NCI-H345 treated with DMSO at 0.1 percent for 48 hours (cell line): ENCODE measurements around the gene SLC34A3.
"Not testable (repeated sequence)": the region's sequence is repeated elsewhere in the genome, so short reads cannot be mapped to it uniquely, and the experiment has no call there.

Experiments
- DNase-seq: peaks from one replicate; lab custom pipeline; 2025; ENCODE audit not compliant: unreplicated experiment; lab: John Stamatoyannopoulos, UW

SLC34A3 gene

GRCh38 chr9:137255448-137256114 lies 24.9 kb downstream of the SLC34A3 start:
- DNase-seq: no peak

DNA sequence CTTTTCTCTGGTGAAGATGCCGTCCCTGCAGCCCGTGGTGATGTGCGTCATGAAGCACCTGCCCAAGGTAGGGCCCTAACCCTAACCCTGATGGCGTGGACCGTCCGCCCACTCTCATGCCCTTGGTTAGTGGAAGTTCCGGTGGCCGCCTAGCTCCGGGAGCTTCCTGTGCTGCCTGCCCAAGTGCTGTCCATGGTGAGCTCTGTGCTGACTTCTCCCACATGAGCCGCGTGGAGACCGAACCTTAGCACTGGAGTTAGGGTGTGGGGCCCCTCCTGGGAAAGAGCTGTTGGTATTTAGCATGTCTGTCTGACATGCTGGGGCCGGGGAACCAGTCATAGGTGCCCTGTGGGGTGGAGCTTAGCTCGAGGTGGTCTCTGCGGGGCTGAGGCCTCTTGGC lies 25.7 kb downstream of the SLC34A3 start:
- no peak for DNase-seq

DNA sequence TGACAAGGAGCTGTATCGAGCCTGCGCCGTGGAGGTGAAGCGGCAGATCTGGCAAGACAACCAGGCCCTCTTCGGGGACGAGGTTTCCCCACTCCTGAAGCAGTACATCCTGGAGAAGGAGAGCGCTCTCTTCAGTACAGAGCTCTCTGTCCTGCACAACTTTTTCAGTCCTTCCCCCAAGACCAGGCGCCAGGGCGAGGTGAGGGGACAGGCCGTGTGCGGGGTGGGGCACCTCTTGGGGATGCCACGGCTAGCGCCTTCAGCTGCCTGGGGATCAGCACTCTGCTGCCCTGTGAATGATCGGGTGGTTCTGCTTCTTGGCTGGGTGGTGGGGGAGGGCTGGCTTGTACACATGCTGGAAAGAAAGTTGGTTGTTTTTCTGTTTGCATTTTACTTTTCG lies 26.2 kb downstream of the SLC34A3 start:
- DNase-seq: no peak

DNA sequence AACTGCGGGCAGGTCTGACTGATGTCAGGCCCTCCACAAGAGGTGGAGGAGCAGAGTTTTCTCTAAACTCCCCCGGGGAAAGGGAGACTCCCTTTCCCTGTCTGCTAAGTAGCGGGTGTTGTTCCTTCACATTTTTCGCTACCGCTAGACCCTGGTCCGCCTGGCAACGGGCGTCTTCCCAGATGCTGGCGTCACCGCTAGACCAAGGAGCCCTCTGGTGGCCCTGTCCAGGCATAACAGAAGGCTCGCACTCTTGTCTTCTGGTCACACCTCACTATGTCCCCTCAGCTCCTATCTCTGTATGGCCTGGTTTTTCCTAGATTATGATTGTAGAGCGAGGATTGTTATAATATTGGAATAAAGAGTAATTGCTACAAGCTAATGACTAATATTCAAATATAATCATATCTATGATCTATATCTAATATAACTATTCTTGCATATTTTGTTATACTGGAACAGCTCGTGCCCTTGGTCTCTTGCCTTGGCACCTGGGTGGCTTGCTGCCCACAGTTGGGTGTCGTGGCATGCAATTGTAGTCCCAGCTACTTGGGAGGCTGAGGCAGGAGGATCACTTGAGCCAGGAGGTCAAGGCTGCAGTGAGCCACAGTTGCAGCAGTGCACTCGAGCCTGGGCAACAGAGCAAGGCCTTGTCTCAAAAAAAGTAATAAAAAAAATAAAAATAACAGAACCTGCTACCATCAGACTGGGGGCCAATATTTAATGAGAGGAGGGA lies 31.6 kb downstream of the SLC34A3 start:
- DNase-seq: not testable (repeated sequence)

DNA sequence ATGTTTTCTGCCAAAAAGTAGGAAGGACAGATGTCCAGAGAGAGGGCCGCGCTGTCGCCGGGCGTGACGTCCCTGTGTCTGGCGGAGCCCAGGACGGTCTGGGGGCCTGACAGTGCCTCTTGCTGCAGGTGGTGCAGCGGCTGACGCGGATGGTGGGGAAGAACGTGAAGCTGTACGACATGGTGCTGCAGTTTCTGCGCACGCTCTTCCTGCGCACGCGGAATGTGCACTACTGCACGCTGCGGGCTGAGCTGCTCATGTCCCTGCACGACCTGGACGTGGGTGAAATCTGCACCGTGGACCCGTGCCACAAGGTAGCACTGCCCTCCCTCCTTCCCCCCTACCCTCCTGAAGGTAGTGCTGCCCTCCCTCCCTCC lies 32.2 kb downstream of the SLC34A3 start:
- DNase-seq: no peak

DNA sequence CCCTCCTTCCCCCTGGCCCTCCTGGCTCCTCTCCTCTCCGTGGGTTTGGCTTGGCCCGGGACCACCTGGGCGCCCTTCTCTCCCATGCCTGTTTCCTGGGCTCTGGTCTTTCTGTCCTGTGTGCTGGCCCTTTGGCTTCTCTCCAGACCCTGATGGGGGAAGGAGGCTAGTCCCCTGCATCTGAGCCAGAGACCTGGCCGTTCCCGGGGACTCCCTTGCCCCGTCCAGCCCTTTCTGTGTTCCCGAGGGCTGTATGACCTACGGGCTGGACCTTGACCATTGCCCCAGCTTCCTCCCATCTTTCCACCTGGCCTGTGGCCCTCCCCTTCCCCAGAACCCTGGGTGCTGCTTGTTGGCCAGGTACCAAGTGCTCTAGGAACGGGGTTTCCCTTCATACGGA lies 32.8 kb downstream of the SLC34A3 start:
- DNase-seq: no peak

DNA sequence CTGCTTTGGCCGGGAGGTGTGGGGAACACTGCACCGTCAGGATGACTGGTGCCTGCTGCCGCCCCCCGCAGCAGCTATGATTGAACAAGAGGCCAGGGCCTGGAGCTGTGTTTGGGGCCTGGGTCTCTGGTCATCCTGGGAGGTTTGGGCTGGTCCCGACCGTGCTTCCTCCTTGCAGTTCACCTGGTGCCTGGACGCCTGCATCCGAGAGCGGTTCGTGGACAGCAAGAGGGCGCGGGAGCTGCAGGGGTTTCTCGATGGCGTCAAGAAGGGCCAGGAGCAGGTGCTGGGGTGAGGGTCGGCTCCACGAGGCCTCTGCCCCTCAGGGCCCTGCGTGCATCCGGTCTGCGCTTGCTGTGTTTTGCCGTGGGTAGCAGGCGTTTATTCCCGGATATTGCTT lies 33.4 kb downstream of the SLC34A3 start:
- DNase-seq: no peak

- no peak for DNase-seq
These were observed 34.9 kb downstream of the SLC34A3 start for GRCh38 chr9:137265496-137266161.

- no peak for DNase-seq
These were observed 35.4 kb downstream of the SLC34A3 start for GRCh38 chr9:137266162-137266527.

DNA sequence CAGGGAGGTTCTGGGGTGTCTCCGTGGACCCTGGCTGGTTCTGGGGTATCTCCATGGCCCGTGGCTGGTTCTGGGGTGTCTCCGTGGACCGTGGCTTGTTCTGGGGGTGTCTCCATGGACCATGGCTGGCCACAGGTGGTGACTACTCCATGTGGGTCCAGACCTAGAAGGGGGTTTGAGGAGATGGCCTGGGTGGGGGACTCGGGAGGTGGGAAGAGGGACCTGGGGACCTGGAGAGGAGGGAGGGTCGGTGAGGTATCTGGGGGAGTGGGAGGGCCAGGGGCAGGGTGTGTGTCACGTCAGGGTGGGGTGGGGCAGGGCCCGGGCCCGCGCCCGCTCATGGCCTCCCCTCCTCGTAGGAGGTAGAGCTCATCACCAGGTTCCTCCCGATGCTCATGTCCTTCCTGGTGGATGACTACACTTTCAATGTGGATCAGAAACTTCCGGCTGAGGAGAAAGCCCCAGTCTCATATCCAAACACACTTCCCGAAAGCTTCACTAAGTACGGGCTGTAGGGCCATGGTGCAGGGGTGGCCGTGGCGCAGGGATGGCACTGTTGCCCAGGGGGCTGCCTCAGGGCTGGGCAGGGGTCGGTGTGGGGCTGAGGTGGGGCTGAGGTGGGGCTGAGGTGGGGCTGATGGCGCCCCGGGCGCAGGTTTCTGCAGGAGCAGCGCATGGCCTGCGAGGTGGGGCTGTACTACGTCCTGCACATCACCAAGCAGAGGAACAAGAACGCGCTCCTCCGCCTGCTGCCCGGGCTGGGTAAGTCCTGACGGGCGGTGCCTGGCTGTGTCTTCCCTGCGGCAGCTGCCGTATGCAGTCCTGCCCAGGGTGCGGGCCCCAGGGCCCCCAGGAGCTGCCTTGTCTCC lies 36.1 kb downstream of the SLC34A3 start:
- DNase-seq: no peak

GRCh38 chr9:137267933-137268355 lies 37.2 kb downstream of the SLC34A3 start:
- no peak for DNase-seq

DNA sequence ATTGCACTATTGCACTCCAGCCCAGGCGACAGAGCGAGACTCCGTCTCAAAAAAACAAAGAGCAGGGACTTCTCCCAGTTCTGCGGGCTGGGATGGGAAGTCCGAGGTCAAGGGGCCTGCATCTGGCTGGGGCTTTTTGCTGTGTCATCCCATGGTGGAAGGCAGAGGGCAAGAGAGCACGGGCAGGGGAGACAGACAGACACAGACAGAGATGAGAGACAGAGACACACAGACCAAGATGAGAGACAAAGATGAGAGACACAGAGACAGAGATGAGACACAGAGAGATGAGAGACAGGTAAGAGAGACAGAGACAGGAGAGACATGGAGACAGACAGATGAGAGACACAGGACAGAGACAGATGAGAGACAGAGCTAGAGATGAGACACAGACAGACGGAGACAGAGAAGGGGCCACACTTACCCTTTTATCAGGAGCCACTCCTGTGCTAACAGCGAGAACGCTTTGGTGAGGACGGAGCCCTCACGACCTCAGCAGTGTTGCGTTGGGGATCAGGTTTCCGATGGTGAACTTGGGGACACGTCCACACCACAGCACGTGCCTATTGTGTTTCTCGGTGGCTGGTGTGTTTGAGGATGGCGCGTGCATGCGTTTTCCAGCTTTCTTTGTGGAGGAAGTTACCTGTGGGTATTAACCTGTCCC lies 38.0 kb downstream of the SLC34A3 start:
- no peak for DNase-seq

GRCh38 chr9:137269231-137269772 lies 38.6 kb downstream of the SLC34A3 start:
- DNase-seq: no peak

DNA sequence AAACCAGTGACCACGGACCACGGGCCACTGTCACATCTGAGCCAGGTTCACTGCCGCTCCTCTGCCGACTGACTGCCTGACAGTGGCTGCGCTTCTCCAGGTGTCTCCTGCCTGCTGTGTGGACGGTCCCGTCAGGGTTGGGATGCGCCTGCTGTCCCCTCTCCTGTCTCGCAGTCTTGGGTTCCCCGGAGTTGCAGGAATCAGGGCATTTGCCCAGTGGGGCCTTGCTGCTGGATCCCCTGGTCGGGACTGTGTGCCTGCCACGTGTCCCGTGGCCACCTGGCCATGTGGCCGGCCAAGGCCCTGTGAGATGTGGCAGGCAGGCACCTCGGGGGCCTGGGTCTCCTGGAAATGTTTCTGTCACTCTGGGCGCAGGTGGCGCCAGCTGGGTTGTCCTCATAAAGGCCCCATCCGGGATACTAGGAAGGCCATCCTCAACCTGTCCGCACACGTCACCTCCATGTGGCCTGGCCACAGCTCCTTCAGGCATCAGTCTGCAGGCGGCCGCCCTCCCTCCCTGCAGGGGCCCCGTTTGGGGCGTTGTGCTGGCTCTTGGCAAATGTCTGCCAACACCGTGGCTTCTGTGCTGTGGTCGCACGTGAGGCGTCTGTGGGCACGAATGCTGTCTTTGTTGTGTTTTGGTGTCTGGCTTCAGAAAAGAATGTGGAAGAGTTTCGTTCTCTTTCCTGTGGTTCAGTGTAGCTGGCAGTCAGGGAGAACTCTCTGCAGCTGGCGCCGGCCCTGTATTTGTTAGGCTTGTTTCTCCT lies 40.4 kb downstream of the SLC34A3 start:
- DNase-seq: no peak

- DNase-seq: no peak
These were observed 41.0 kb downstream of the SLC34A3 start for GRCh38 chr9:137271696-137272076.

DNA sequence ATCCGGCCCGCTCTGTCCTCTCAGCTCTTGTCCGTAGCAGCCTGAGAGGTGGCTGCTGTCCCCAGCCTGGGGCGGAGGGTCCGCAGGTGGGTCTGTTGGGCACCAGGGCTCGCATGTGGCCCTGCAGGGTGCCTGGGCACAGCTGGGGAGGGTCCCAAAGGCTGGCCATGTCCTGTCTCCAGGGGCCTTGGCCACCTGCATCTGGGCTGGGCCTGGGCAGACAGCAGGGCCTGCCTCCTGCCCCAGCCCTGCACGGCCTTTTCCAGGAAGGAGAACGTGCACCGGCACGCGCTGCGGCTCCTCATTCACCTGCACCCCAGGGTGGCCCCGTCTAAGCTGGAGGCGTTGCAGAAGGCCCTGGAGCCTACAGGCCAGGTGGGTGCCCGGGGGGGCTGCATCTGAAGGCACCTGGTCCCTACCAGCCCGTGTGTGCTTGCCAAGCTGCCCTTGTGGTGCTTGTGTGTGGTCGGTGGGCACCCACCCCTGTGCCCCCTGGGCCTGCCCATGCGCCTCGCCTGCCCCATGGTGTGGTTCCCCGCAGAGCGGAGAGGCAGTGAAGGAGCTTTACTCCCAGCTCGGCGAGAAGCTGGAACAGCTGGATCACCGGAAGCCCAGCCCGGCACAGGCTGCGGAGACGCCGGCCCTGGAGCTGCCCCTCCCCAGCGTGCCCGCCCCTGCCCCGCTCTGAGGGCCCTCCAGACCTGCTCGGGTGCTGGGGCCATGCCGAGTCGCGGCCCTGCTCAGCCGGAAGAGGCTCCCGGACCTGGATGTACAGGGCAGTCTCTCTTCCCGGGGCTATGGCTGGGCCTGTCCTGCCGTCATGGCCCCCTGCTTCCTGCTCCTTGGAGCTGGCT lies 41.8 kb downstream of the SLC34A3 start:
- DNase-seq: peak; percentile 39

DNA sequence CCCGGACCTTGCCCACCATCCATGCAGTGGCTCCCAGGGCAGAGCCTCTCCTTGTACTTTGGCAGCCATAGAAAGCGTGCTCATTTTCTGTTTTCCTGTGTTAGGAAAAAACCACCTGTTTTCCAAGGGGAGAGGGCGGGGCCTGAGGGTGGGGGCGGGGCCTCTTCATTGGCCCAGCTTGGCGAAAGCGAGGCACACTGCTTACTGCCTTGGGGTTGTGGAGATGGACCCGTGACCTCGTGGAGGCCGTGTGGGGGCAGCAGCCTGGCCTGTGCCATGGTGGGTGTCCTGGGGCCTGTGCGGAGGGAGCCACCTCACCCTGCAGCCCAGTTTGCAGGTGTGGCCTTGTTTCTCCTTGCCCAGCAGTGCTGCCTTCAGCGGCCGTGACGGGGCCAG lies 42.4 kb downstream of the SLC34A3 start:
- DNase-seq: no peak

GRCh38 chr9:137273611-137274320 lies 43.1 kb downstream of the SLC34A3 start:
- no peak for DNase-seq
